ENCODE measurements around the gene ERAP2.

ERAP2 gene

DNA sequence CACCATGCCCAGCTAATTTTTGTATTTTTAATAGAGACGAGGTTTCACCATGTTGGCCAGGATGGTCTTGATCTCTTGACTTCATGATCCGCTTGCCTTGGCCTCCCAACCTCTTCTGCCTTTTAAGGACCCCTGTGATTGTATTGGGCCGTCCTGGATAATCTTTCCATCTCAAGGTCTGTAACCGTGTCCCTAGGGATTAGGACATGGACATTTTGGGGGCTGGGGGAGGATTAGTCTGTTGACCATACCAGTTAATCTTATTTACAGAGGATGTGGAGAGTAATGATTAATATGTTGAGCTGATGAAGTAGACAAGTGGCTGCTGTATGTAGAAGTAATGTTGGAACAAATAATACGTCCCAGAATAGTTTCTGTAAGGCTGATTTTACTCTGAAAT, 82.7 kb downstream of the ERAP2 start:
- no peak overlapping the region for H3K4me3 ChIP-seq (ENCODE audit: low read depth, low read length)

- H3K4me3 ChIP-seq (ENCODE audit: low read depth, low read length), result no peak overlapping the region
Observed at GRCh38 chr5:96961053-96961452, 84.8 kb downstream of the ERAP2 start.

GRCh38 chr5:96962540-96962991, 86.3 kb downstream of the ERAP2 start:
- H3K4me3 ChIP-seq (ENCODE audit: low read depth, low read length), result no peak overlapping the region

- no peak overlapping the region for H3K4me3 ChIP-seq (ENCODE audit: low read depth, low read length)
Observed at GRCh38 chr5:96963267-96963666, 87.0 kb downstream of the ERAP2 start.

- no peak overlapping the region for H3K4me3 ChIP-seq (ENCODE audit: low read depth, low read length)
Observed at GRCh38 chr5:96966801-96967200, 90.5 kb downstream of the ERAP2 start.

DNA sequence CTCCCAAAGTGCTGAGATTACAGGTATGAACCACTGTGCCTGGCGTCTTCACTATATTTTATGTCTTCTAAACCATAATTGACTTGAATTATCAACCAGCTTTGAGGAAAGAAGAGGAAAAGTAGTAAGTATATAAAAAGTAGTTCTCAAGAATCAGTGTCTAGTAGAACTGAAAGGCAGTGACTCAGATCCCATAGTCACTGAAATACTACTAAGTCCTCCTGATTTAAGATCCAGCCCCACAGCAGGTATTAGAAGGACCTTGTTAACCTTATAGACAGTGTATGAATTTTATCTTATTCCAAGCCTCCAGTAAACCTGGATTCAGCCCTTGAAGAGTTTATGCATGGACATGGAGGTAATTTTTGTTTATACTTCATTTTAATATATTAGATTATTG, 91.1 kb downstream of the ERAP2 start:
- no peak overlapping the region for H3K4me3 ChIP-seq (ENCODE audit: low read depth, low read length)

DNA sequence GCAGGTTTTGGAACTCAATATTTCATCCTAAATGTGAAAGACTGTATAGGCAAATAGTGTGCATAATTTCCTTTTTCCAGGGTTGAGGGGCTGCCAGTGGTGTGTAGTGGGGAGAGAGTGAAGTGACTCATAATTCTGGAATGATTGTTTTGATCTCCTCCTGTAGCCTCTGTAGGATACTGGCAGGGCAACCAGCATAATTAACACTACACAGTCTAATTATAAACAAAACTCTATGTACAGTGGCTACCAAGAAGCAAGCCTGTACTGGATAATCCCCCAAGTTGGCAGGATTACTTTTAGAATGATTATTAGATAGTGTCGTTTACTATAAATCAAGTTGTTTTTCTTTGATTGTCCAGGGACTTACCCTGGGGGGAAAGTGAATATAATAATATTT, 91.8 kb downstream of the ERAP2 start:
- H3K4me3 ChIP-seq (ENCODE audit: low read depth, low read length), result no peak overlapping the region

- H3K4me3 ChIP-seq (ENCODE audit: low read depth, low read length), result no peak overlapping the region
Observed at GRCh38 chr5:96968614-96969013, 92.3 kb downstream of the ERAP2 start.
